Mesodermal cell (in vitro differentiated cells): Measurements from ENCODE around the gene TGM4.

Source experiments
- H3K27ac ChIP-seq: 2 replicates; pipeline ENCODE4 v1.7.0; 2013; ENCODE audit warnings: mild to moderate bottlenecking, low read depth, low read length, moderate library complexity; ENCODE audit not compliant: severe bottlenecking
- H3K36me3 ChIP-seq: 2 replicates; pipeline ENCODE4 v1.7.1; 2013; ENCODE audit warnings: mild to moderate bottlenecking, low read length, moderate library complexity; ENCODE audit not compliant: control insufficient read depth, insufficient read depth
- H3K4me1 ChIP-seq: one replicate; pipeline ENCODE4 v1.7.1; 2013; ENCODE audit warnings: mild to moderate bottlenecking, low read length; ENCODE audit not compliant: insufficient read depth, control insufficient read depth, poor library complexity, severe bottlenecking
- H3K4me3 ChIP-seq: 2 replicates; pipeline ENCODE4 v1.7.0; 2013; ENCODE audit warnings: low read length, control low read depth, mild to moderate bottlenecking; ENCODE audit not compliant: insufficient read depth, poor library complexity, severe bottlenecking; ENCODE audit errors: extremely low read depth
- H3K9me3 ChIP-seq: 2 replicates; pipeline ENCODE4 v1.7.1; 2013; ENCODE audit warnings: mild to moderate bottlenecking, low read length, moderate library complexity; ENCODE audit not compliant: control insufficient read depth
- whole genome bisulfite sequencing, 2 experiments: methylation state at CpG; one replicate each; pipeline ENCODE4 v1.1.5; 2013; ENCODE audit warnings: missing lambda C conversion rate in 2 of 2; ENCODE audit not compliant: insufficient coverage in 2 of 2; 5-methylcytosine and 5-hydroxymethylcytosine counted together

The TGM4 gene

GRCh38 chr3:44880284-44880683 is 5.9 kb downstream of the TGM4 start:
- WGBS, 2 experiments = 87 to 100% methylated on average over 1 to 2 of the region's 2 CpGs
- peaks cover 4% of the 10 kb centered on the region for H3K9me3 ChIP-seq
- peaks cover 26% of the 10 kb centered on the region for H3K4me1 ChIP-seq

GRCh38 chr3:44883213-44883955 is 9.0 kb downstream of the TGM4 start:
- peak overlapping the region; percentile 79 for H3K27ac ChIP-seq

More at GRCh38 chr3:44880284-44880683, 5.9 kb downstream of the TGM4 start:
- H3K4me3 ChIP-seq = no peak overlapping the region
- no peaks in the 10 kb centered on the region for H3K36me3 ChIP-seq
- no peak overlapping the region for H3K27ac ChIP-seq

GRCh38 chr3:44883999-44884431 is 9.6 kb downstream of the TGM4 start:
- Histone ChIP-seq H3K9me3 (peaks cover 8% of the 10 kb centered on the region), H3K27ac (peak overlapping the region; percentile 79)

More at GRCh38 chr3:44883213-44883955, 9.0 kb downstream of the TGM4 start:
- Histone ChIP-seq H3K4me3 (no peak overlapping the region), H3K36me3 (no peaks in the 10 kb centered on the region), H3K9me3 (peaks cover 8% of the 10 kb centered on the region), H3K4me1 (peaks cover 40% of the 10 kb centered on the region)
- WGBS, 2 experiments = 94 to 98% methylated on average over 4 to 5 of the region's 5 CpGs

GRCh38 chr3:44885618-44886017 is 11.2 kb downstream of the TGM4 start:
- Histone ChIP-seq H3K36me3 (no peaks in the 10 kb centered on the region), H3K4me3 (no peak overlapping the region), H3K27ac (peak overlapping the region; percentile 79), H3K9me3 (peaks cover 8% of the 10 kb centered on the region), H3K4me1 (peaks cover 34% of the 10 kb centered on the region)
- WGBS, 2 experiments = 48 to 60% methylated on average over 3 of the region's 4 CpGs

More at GRCh38 chr3:44883999-44884431, 9.6 kb downstream of the TGM4 start:
- 56 to 69% methylated on average over 2 of the region's 4 CpGs for WGBS, 2 experiments
- Histone ChIP-seq H3K36me3 (no peaks in the 10 kb centered on the region), H3K4me3 (no peak overlapping the region), H3K4me1 (peaks cover 40% of the 10 kb centered on the region)

GRCh38 chr3:44886561-44886960 is 12.2 kb downstream of the TGM4 start:
- Histone ChIP-seq H3K36me3 (no peaks in the 10 kb centered on the region), H3K27ac (peak overlapping the region; percentile 16), H3K4me3 (no peak overlapping the region), H3K9me3 (peaks cover 8% of the 10 kb centered on the region), H3K4me1 (peaks cover 34% of the 10 kb centered on the region)
- 71 to 89% methylated on average over 3 of the region's 3 CpGs for WGBS, 2 experiments

GRCh38 chr3:44887101-44887500 is 12.7 kb downstream of the TGM4 start:
- Histone ChIP-seq H3K4me3 (no peak overlapping the region), H3K9me3 (peaks cover 8% of the 10 kb centered on the region)
- WGBS, 2 experiments = 88 to 90% methylated on average over 6 to 7 of the region's 7 CpGs

GRCh38 chr3:44890258-44890657 is 15.8 kb downstream of the TGM4 start:
- H3K36me3 ChIP-seq = no peaks in the 10 kb centered on the region
- H3K27ac ChIP-seq = no peak overlapping the region
- H3K9me3 ChIP-seq = peaks cover 4% of the 10 kb centered on the region
- H3K4me1 ChIP-seq = peaks cover 29% of the 10 kb centered on the region
- H3K4me3 ChIP-seq = no peak overlapping the region
- 88 to 96% methylated on average over 1 to 3 of the region's 3 CpGs for WGBS, 2 experiments

More at GRCh38 chr3:44887101-44887500, 12.7 kb downstream of the TGM4 start:
- H3K36me3 ChIP-seq = no peaks in the 10 kb centered on the region
- H3K4me1 ChIP-seq = peaks cover 34% of the 10 kb centered on the region
- H3K27ac ChIP-seq = no peak overlapping the region

- no peaks in the 10 kb centered on the region for H3K36me3 ChIP-seq
- H3K9me3 ChIP-seq = peaks cover 4% of the 10 kb centered on the region
- H3K4me3 ChIP-seq = no peak overlapping the region
- no peak overlapping the region for H3K27ac ChIP-seq
- H3K4me1 ChIP-seq = peaks cover 25% of the 10 kb centered on the region
- WGBS, 2 experiments = 86 to 90% methylated on average over 2 of the region's 3 CpGs
Measured at GRCh38 chr3:44890852-44891251, 16.4 kb downstream of the TGM4 start.

GRCh38 chr3:44892689-44893088 is 18.3 kb downstream of the TGM4 start:
- H3K4me1 ChIP-seq = peaks cover 14% of the 10 kb centered on the region
- no peak overlapping the region for H3K4me3 ChIP-seq
- no peaks in the 10 kb centered on the region for H3K36me3 ChIP-seq
- 83 to 100% methylated on average over 1 to 2 of the region's 3 CpGs for WGBS, 2 experiments
- H3K27ac ChIP-seq = no peak overlapping the region
- peaks cover 3% of the 10 kb centered on the region for H3K9me3 ChIP-seq

GRCh38 chr3:44893097-44893496 is 18.7 kb downstream of the TGM4 start:
- Histone ChIP-seq H3K4me1 (peaks cover 14% of the 10 kb centered on the region), H3K36me3 (no peaks in the 10 kb centered on the region), H3K4me3 (no peak overlapping the region), H3K27ac (no peak overlapping the region), H3K9me3 (no peaks in the 10 kb centered on the region)
- 85 to 100% methylated on average over 1 to 2 of the region's 2 CpGs for WGBS, 2 experiments

GRCh38 chr3:44894485-44894884 is 20.1 kb downstream of the TGM4 start:
- Histone ChIP-seq H3K4me3 (no peak overlapping the region), H3K36me3 (no peaks in the 10 kb centered on the region), H3K4me1 (peaks cover 18% of the 10 kb centered on the region), H3K9me3 (no peaks in the 10 kb centered on the region), H3K27ac (peak overlapping the region; percentile 5)
- WGBS, 2 experiments = no CpG with 5 or more reads among the region's 5 CpGs
